GM12874 (cell line): ENCODE measurements around the gene ELFN1.

Experiments
- CTCF ChIP-seq: IDR thresholded peaks from 2 replicates; pipeline ENCODE4 v1.5.1; 2011; ENCODE audit warnings: low read depth, mild to moderate bottlenecking, control low read depth, low read length, moderate library complexity; ENCODE audit not compliant: insufficient read depth

ELFN1 gene

GRCh38 chr7:1661461-1661860, 8.6 kb upstream of the ELFN1 start:
- no peak for TF ChIP-seq CTCF

GRCh38 chr7:1662101-1662500, 8.0 kb upstream of the ELFN1 start:
- TF ChIP-seq CTCF = no peak

- no peak for TF ChIP-seq CTCF
Observed at GRCh38 chr7:1662767-1663166, 7.3 kb upstream of the ELFN1 start.

- no peak for TF ChIP-seq CTCF
Observed at GRCh38 chr7:1663223-1663622, 6.9 kb upstream of the ELFN1 start.

GRCh38 chr7:1663857-1664651, 6.0 kb upstream of the ELFN1 start:
- TF ChIP-seq CTCF = no peak

- TF ChIP-seq CTCF = peak; percentile 87
Observed at GRCh38 chr7:1664711-1665548, 5.1 kb upstream of the ELFN1 start.

- no peak for TF ChIP-seq CTCF
Observed at GRCh38 chr7:1665549-1666316, 4.3 kb upstream of the ELFN1 start.
